ENCODE results near the gene TMEM220.

TMEM220 gene

GRCh38 chr17:10716218-10716617 is 13.6 kb downstream of the TMEM220 start:
- Histone ChIP-seq H3K4me3 (ENCODE audit: low read length) (no peak overlapping the region), H3F3A (ENCODE audit: control insufficient read depth, insufficient read depth) (no peaks in the 10 kb centered on the region), H3K9me2 (replicated peaks; ENCODE audit: control insufficient read depth, low read length) (no peaks in the 10 kb centered on the region), H3K36me3 (ENCODE audit: control insufficient read depth, low read length) (peaks cover 15% of the 10 kb centered on the region), H3K9me3 (ENCODE audit: control insufficient read depth, insufficient read depth, low read length) (no peaks in the 10 kb centered on the region), H4K20me1 (ENCODE audit: control insufficient read depth, insufficient read depth, low read depth, low read length) (no peaks in the 10 kb centered on the region), H3K4me1 (ENCODE audit: control insufficient read depth, low read length) (no peaks in the 10 kb centered on the region), H3K79me2 (ENCODE audit: control insufficient read depth, low read length) (no peaks in the 10 kb centered on the region), H3K27me3 (ENCODE audit: control insufficient read depth, low read length) (no peaks in the 10 kb centered on the region), H3K27ac (ENCODE audit: low read depth, low read length) (no peak overlapping the region), H3K4me2 (ENCODE audit: low read length) (no peak overlapping the region)
- TF ChIP-seq CTCF (IDR thresholded peaks at IDR 0.05; ENCODE audit: low read depth, low read length, poor library complexity, severe bottlenecking), result no peak
- TF ChIP-seq EZH2phosphoT487 (IDR thresholded peaks at IDR 0.05; ENCODE audit: borderline replicate concordance, low read length), result no peak

- Histone ChIP-seq H3K27me3 (ENCODE audit: control insufficient read depth, low read length) (no peaks in the 10 kb centered on the region), H3K4me3 (ENCODE audit: low read length) (no peak overlapping the region), H4K20me1 (ENCODE audit: control insufficient read depth, insufficient read depth, low read depth, low read length) (no peaks in the 10 kb centered on the region), H3K36me3 (ENCODE audit: control insufficient read depth, low read length) (peaks cover 36% of the 10 kb centered on the region), H3K4me2 (ENCODE audit: low read length) (no peak overlapping the region), H3K9me2 (replicated peaks; ENCODE audit: control insufficient read depth, low read length) (no peaks in the 10 kb centered on the region), H3K4me1 (ENCODE audit: control insufficient read depth, low read length) (no peaks in the 10 kb centered on the region), H3F3A (ENCODE audit: control insufficient read depth, insufficient read depth) (no peaks in the 10 kb centered on the region), H3K9me3 (ENCODE audit: control insufficient read depth, insufficient read depth, low read length) (no peaks in the 10 kb centered on the region), H3K79me2 (ENCODE audit: control insufficient read depth, low read length) (no peaks in the 10 kb centered on the region), H3K27ac (ENCODE audit: low read depth, low read length) (no peak overlapping the region)
- TF ChIP-seq CTCF (IDR thresholded peaks at IDR 0.05; ENCODE audit: low read depth, low read length, poor library complexity, severe bottlenecking) (no peak), EZH2phosphoT487 (IDR thresholded peaks at IDR 0.05; ENCODE audit: borderline replicate concordance, low read length) (no peak)
Measured at GRCh38 chr17:10713318-10713717, 16.5 kb downstream of the TMEM220 start.

- H3K79me2 ChIP-seq (ENCODE audit: control insufficient read depth, low read length), result peaks cover 7% of the 10 kb centered on the region
- H4K20me1 ChIP-seq (ENCODE audit: control insufficient read depth, insufficient read depth, low read depth, low read length), result no peaks in the 10 kb centered on the region
- H3K9me3 ChIP-seq (ENCODE audit: control insufficient read depth, insufficient read depth, low read length), result no peaks in the 10 kb centered on the region
- no peak overlapping the region for H3K4me2 ChIP-seq (ENCODE audit: low read length)
- H3K27me3 ChIP-seq (ENCODE audit: control insufficient read depth, low read length), result no peaks in the 10 kb centered on the region
- H3K27ac ChIP-seq (ENCODE audit: low read depth, low read length), result no peak overlapping the region
- TF ChIP-seq EZH2phosphoT487 (IDR thresholded peaks at IDR 0.05; ENCODE audit: borderline replicate concordance, low read length), result no peak
- TF ChIP-seq CTCF (IDR thresholded peaks at IDR 0.05; ENCODE audit: low read depth, low read length, poor library complexity, severe bottlenecking), result no peak
- no peaks in the 10 kb centered on the region for H3K9me2 ChIP-seq (replicated peaks; ENCODE audit: control insufficient read depth, low read length)
- peaks cover 44% of the 10 kb centered on the region for H3K36me3 ChIP-seq (ENCODE audit: control insufficient read depth, low read length)
- H3F3A ChIP-seq (ENCODE audit: control insufficient read depth, insufficient read depth), result no peaks in the 10 kb centered on the region
- H3K4me3 ChIP-seq (ENCODE audit: low read length), result no peak overlapping the region
- no peaks in the 10 kb centered on the region for H3K4me1 ChIP-seq (ENCODE audit: control insufficient read depth, low read length)
Measured at GRCh38 chr17:10705727-10706126, 24.1 kb downstream of the TMEM220 start.

- TF ChIP-seq CTCF (IDR thresholded peaks at IDR 0.05; ENCODE audit: low read depth, low read length, poor library complexity, severe bottlenecking), result no peak
- no peak for TF ChIP-seq EZH2phosphoT487 (IDR thresholded peaks at IDR 0.05; ENCODE audit: borderline replicate concordance, low read length)
- Histone ChIP-seq H4K20me1 (ENCODE audit: control insufficient read depth, insufficient read depth, low read depth, low read length) (no peaks in the 10 kb centered on the region), H3K9me2 (replicated peaks; ENCODE audit: control insufficient read depth, low read length) (no peaks in the 10 kb centered on the region), H3F3A (ENCODE audit: control insufficient read depth, insufficient read depth) (no peaks in the 10 kb centered on the region), H3K9me3 (ENCODE audit: control insufficient read depth, insufficient read depth, low read length) (no peaks in the 10 kb centered on the region), H3K4me3 (ENCODE audit: low read length) (no peak overlapping the region), H3K27me3 (ENCODE audit: control insufficient read depth, low read length) (no peaks in the 10 kb centered on the region), H3K4me2 (ENCODE audit: low read length) (no peak overlapping the region), H3K27ac (ENCODE audit: low read depth, low read length) (no peak overlapping the region), H3K4me1 (ENCODE audit: control insufficient read depth, low read length) (peaks cover 12% of the 10 kb centered on the region), H3K79me2 (ENCODE audit: control insufficient read depth, low read length) (peaks cover 25% of the 10 kb centered on the region), H3K36me3 (ENCODE audit: control insufficient read depth, low read length) (peaks cover 31% of the 10 kb centered on the region)
Measured at GRCh38 chr17:10702574-10702973, 27.2 kb downstream of the TMEM220 start.

All from DOHH2 (cell line).